ENCODE results near the gene CXCL5. TPM values are rescaled to one million over a fixed set of nuclear protein-coding genes. Genes with fewer than 3 reads are reported as not detected.
"Not testable (repeated sequence)": the region's sequence is repeated elsewhere in the genome, so short reads cannot be mapped to it uniquely, and the experiment has no call there.

CXCL5 gene
- total RNA-seq, 1 donor: 2.2 TPM

- peak; percentile 42 for TF ChIP-seq CTCF (IDR thresholded peaks at IDR 0.05; ENCODE audit: insufficient read depth, low read depth, low read length)
- DNase-seq (ENCODE audit: low read depth): peak; percentile 13
- no peak overlapping the region for H3K4me3 ChIP-seq (ENCODE audit: low read depth, low read length)
Measured at GRCh38 chr4:73964862-73965611, 33.4 kb downstream of the CXCL5 start.

GRCh38 chr4:73962724-73963123 lies 35.8 kb downstream of the CXCL5 start:
- no peak for DNase-seq (ENCODE audit: low read depth)
- TF ChIP-seq CTCF (IDR thresholded peaks at IDR 0.05; ENCODE audit: insufficient read depth, low read depth, low read length): no peak
- no peak overlapping the region for H3K4me3 ChIP-seq (ENCODE audit: low read depth, low read length)

- not testable (repeated sequence) for DNase-seq (ENCODE audit: low read depth)
Measured at GRCh38 chr4:73959041-73959440, 39.4 kb downstream of the CXCL5 start.

GRCh38 chr4:73952352-73952751 lies 46.1 kb downstream of the CXCL5 start:
- H3K4me3 ChIP-seq (ENCODE audit: low read depth, low read length): no peak overlapping the region
- DNase-seq (ENCODE audit: low read depth): no peak

More at GRCh38 chr4:73959041-73959440, 39.4 kb downstream of the CXCL5 start:
- H3K4me3 ChIP-seq (ENCODE audit: low read depth, low read length): not testable (repeated sequence)

GRCh38 chr4:73950376-73950920 lies 48.0 kb downstream of the CXCL5 start:
- DNase-seq (ENCODE audit: low read depth); H3K4me3 ChIP-seq (ENCODE audit: low read depth, low read length): not testable (repeated sequence)

More at GRCh38 chr4:73952352-73952751, 46.1 kb downstream of the CXCL5 start:
- no peak for TF ChIP-seq CTCF (IDR thresholded peaks at IDR 0.05; ENCODE audit: insufficient read depth, low read depth, low read length)

GRCh38 chr4:73948990-73949706 lies 49.3 kb downstream of the CXCL5 start:
- no peak for TF ChIP-seq CTCF (IDR thresholded peaks at IDR 0.05; ENCODE audit: insufficient read depth, low read depth, low read length)
- no peak for DNase-seq (ENCODE audit: low read depth)
- H3K4me3 ChIP-seq (ENCODE audit: low read depth, low read length): no peak overlapping the region

GRCh38 chr4:73948291-73948690 lies 50.2 kb downstream of the CXCL5 start:
- no peak for DNase-seq (ENCODE audit: low read depth)
- TF ChIP-seq CTCF (IDR thresholded peaks at IDR 0.05; ENCODE audit: insufficient read depth, low read depth, low read length): no peak
- H3K4me3 ChIP-seq (ENCODE audit: low read depth, low read length): no peak overlapping the region
